Adrenal gland (tissue), 5 donors: Measurements from ENCODE around the gene CUEDC2.

ENCODE experiments used
- CTCF ChIP-seq, 6 experiments: fragments of 450-650 bp in 4 of 6; fragments of 200-600 bp in 2 of 6; sonication (generic) in 1 of 6; IDR thresholded peaks; 1 replicate in 5 of 6; 2 replicates in 1 of 6; pipeline versions ENCODE4 v1.5.1 to v1.8.0; 2016 to 2021; ENCODE audit warnings: antibody characterized with exemption in 6 of 6, mild to moderate bottlenecking in 2 of 6, moderate library complexity in 1 of 6
- POLR2A ChIP-seq, 2 donors: fragments of 450-650 bp; IDR thresholded peaks; one replicate each; pipeline ENCODE4 v1.6.1; 2017; ENCODE audit warnings: antibody characterized with exemption in 2 of 2, mild to moderate bottlenecking in 2 of 2, moderate library complexity in 1 of 2
- donor health status: DM: no; HTN: no; CAD: no.

- no peak for TF ChIP-seq CTCF (IDR thresholded peaks at IDR 0.05)
- no peak for TF ChIP-seq POLR2A (IDR thresholded peaks at IDR 0.05)
Measured at GRCh38 chr10:102405632-102406031, 26.7 kb downstream of the CUEDC2 start.
